ENCODE results near the gene RORC.

RORC gene

GRCh38 chr1:151837884-151838221 lies 6.3 kb upstream of the RORC start:
- Histone ChIP-seq H3K4me3 (ENCODE audit: low read length) (no peak overlapping the region), H3K36me3 (replicated peaks; ENCODE audit: insufficient read depth, low read length) (no peaks in the 10 kb centered on the region)

GRCh38 chr1:151837197-151837596 lies 5.6 kb upstream of the RORC start:
- no peaks in the 10 kb centered on the region for H3K27me3 ChIP-seq (replicated peaks; ENCODE audit: insufficient read depth, low read length)
- H3K36me3 ChIP-seq (replicated peaks; ENCODE audit: insufficient read depth, low read length): no peaks in the 10 kb centered on the region
- H3K4me1 ChIP-seq (ENCODE audit: low read length): peaks cover 43% of the 10 kb centered on the region
- TF ChIP-seq CTCF (IDR thresholded peaks at IDR 0.05; ENCODE audit: low read length): no peak
- no peak for TF ChIP-seq EZH2 (optimal IDR thresholded peaks at IDR 0.05; ENCODE audit: low read depth, low read length)
- no peak for TF ChIP-seq EZH2phosphoT487 (IDR thresholded peaks at IDR 0.05; ENCODE audit: low read length)
- H3K4me2 ChIP-seq (ENCODE audit: low read depth, low read length): peak overlapping the region; percentile 14; the same call in 1 of the 2 replicates
- no peak for DNase-seq
- no peaks in the 10 kb centered on the region for H3K79me2 ChIP-seq (ENCODE audit: low read length)
- H3K9me2 ChIP-seq (replicated peaks; ENCODE audit: insufficient read depth, low read length): no peaks in the 10 kb centered on the region
- H3K4me3 ChIP-seq (ENCODE audit: low read length): no peak overlapping the region
- no peaks in the 10 kb centered on the region for H4K20me1 ChIP-seq (ENCODE audit: insufficient read depth, low read length)
- no peaks in the 10 kb centered on the region for H3K9me3 ChIP-seq (replicated peaks; ENCODE audit: insufficient read depth, low read length)
- peak overlapping the region; percentile 7 for H2AFZ ChIP-seq (ENCODE audit: low read length)
- no peak overlapping the region for H3K9ac ChIP-seq (ENCODE audit: low read length)
- H3K27ac ChIP-seq (ENCODE audit: low read length): peak overlapping the region; percentile 32; the same call in 1 of the 2 replicates
- peaks cover 21% of the 10 kb centered on the region for H3F3A ChIP-seq (ENCODE audit: insufficient read depth, low read length)

More at GRCh38 chr1:151837884-151838221, 6.3 kb upstream of the RORC start:
- TF ChIP-seq CTCF (IDR thresholded peaks at IDR 0.05; ENCODE audit: low read length) (no peak), EZH2 (optimal IDR thresholded peaks at IDR 0.05; ENCODE audit: low read depth, low read length) (no peak), EZH2phosphoT487 (IDR thresholded peaks at IDR 0.05; ENCODE audit: low read length) (no peak)
- Histone ChIP-seq H3K27ac (ENCODE audit: low read length) (no peak overlapping the region), H3K79me2 (ENCODE audit: low read length) (no peaks in the 10 kb centered on the region), H3K9me3 (replicated peaks; ENCODE audit: insufficient read depth, low read length) (no peaks in the 10 kb centered on the region), H2AFZ (ENCODE audit: low read length) (no peak overlapping the region), H3K27me3 (replicated peaks; ENCODE audit: insufficient read depth, low read length) (no peaks in the 10 kb centered on the region), H3K4me2 (ENCODE audit: low read depth, low read length) (no peak overlapping the region), H3K9me2 (replicated peaks; ENCODE audit: insufficient read depth, low read length) (no peaks in the 10 kb centered on the region), H3K4me1 (ENCODE audit: low read length) (peaks cover 43% of the 10 kb centered on the region), H3F3A (ENCODE audit: insufficient read depth, low read length) (peaks cover 21% of the 10 kb centered on the region), H3K9ac (ENCODE audit: low read length) (no peak overlapping the region), H4K20me1 (ENCODE audit: insufficient read depth, low read length) (no peaks in the 10 kb centered on the region)
- no peak for DNase-seq

- no peak overlapping the region for H3K27ac ChIP-seq (ENCODE audit: low read length)
- peaks cover 17% of the 10 kb centered on the region for H3F3A ChIP-seq (ENCODE audit: insufficient read depth, low read length)
- no peak overlapping the region for H3K9ac ChIP-seq (ENCODE audit: low read length)
- H3K27me3 ChIP-seq (replicated peaks; ENCODE audit: insufficient read depth, low read length): no peaks in the 10 kb centered on the region
- no peak overlapping the region for H2AFZ ChIP-seq (ENCODE audit: low read length)
- no peaks in the 10 kb centered on the region for H3K9me3 ChIP-seq (replicated peaks; ENCODE audit: insufficient read depth, low read length)
- no peaks in the 10 kb centered on the region for H4K20me1 ChIP-seq (ENCODE audit: insufficient read depth, low read length)
- TF ChIP-seq EZH2 (optimal IDR thresholded peaks at IDR 0.05; ENCODE audit: low read depth, low read length) (no peak), CTCF (IDR thresholded peaks at IDR 0.05; ENCODE audit: low read length) (no peak), EZH2phosphoT487 (IDR thresholded peaks at IDR 0.05; ENCODE audit: low read length) (no peak)
- H3K79me2 ChIP-seq (ENCODE audit: low read length): no peaks in the 10 kb centered on the region
- H3K4me2 ChIP-seq (ENCODE audit: low read depth, low read length): no peak overlapping the region
- H3K4me1 ChIP-seq (ENCODE audit: low read length): peaks cover 53% of the 10 kb centered on the region
- no peaks in the 10 kb centered on the region for H3K36me3 ChIP-seq (replicated peaks; ENCODE audit: insufficient read depth, low read length)
- DNase-seq: no peak
- no peaks in the 10 kb centered on the region for H3K9me2 ChIP-seq (replicated peaks; ENCODE audit: insufficient read depth, low read length)
- H3K4me3 ChIP-seq (ENCODE audit: low read length): no peak overlapping the region
These were observed 4.0 kb upstream of the RORC start for GRCh38 chr1:151835596-151835995.

All from MM.1S (cell line).